Colonic mucosa (tissue), 4 donors: Measurements from ENCODE around the gene KISS1R. TPM values are rescaled to one million over a fixed set of nuclear protein-coding genes. Genes with fewer than 3 reads are reported as not detected.

ENCODE experiments used
- DNase-seq: peaks from one replicate; pipeline ENCODE4 v3.0.0-alpha.2; 2020
- H3K27ac ChIP-seq: fragments of 200-600 bp; one replicate; pipeline ENCODE4 v1.8.0; 2021
- H3K27me3 ChIP-seq: fragments of 200-600 bp; one replicate; pipeline ENCODE4 v1.8.0; 2021
- H3K36me3 ChIP-seq: fragments of 200-600 bp; one replicate; pipeline ENCODE4 v1.8.0; 2021
- H3K4me1 ChIP-seq: fragments of 200-600 bp; one replicate; pipeline ENCODE4 v1.8.0; 2021; ENCODE audit warnings: mild to moderate bottlenecking
- H3K4me3 ChIP-seq: fragments of 200-600 bp; one replicate; pipeline ENCODE4 v1.8.0; 2021
- H3K9ac ChIP-seq, 2 donors: one replicate each; pipeline ENCODE4 v1.7.0; 2013; ENCODE audit warnings: control low read depth in 2 of 2, low read depth in 2 of 2, low read length in 2 of 2
- H3K9me3 ChIP-seq: fragments of 200-600 bp; one replicate; pipeline ENCODE4 v1.8.0; 2021
- intact Hi-C: fragments of 100-400 bp; cut with DNase I; formaldehyde crosslinking; loops from one replicate; pipeline ENCODE4 v1.14.1; 2022
- total RNA-seq, 2 donors: library from RNA; stranded (reverse); fragmentation: NEBNext Ultra II Directional in 1 of 2; extraction: Animal tissue kit (Norgen Biotek cat#: 25700) in 1 of 2; gene quantifications; one replicate each; pipeline ENCODE4 v1.2.1, GENCODE V29; 2021
- TF ChIP-seq, protein P1 (sequence below): fragments of 200-600 bp; IDR thresholded peaks from one replicate; pipeline ENCODE4 v1.8.0; 2022; ENCODE audit warnings: antibody characterized with exemption, mild to moderate bottlenecking
- donor health status: healthy.
- donor health status: DM: no; HTN: no; CAD: no.
- donor health status: DM: no; HTN: no; CAD: no.

KISS1R gene
- total RNA-seq, 2 donors from 2014 or later, result 0.21 TPM; not detected in 1

DNA sequence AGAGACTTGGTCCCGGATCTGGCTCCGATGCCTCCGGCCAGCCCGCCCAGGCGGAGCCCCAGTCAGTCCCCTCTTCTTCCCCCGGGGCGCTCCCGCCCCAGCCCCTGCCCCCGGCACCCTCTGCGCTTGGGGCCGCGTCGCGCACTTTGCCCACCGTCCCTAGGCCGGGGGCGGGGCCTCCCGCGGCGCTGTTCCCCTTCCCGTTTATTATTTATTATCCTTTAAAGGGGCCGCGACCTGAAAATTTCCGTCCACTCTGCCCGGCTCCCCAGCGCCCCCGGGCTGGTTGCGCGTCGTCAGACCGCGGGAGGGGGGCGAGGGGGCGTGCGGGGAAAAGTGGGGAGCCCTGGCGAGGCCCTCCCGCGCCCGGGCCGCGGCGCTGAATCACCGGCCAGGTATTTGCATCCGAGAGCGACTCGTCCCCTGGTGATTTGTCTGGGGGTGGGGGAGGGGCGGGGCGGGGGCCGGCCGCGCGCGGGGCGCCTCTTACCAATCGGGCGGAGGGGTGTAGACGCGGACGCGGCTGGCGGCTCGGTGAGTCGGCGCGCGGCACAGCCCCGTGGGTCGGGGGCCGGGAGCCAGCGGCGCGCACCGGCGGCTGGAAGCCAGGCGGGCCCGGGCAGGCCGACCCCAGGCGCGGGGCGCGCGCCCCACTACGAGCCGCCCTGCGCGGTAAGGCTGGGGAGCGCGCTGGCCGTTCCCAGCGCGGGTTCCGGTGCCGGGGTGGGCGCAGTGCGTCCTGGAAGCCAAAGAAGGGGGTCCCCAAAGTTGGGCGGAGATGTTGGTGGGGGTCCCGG lies 8.6 kb downstream of the KISS1R start, which contains the start of gene ARID3A:
Gene ARID3A, plus strand, starts transcription at position 510 of the 797 bp plus-strand sequence. CDS start 3,494 bp downstream, outside the sequence.
- Histone ChIP-seq H3K27ac (peak within 1 kb of the TSS; percentile 78), H3K27me3 (peaks cover under 1% of the 10 kb centered on the region), H3K9ac (peak within 1 kb of the TSS; percentile 88 to 94), H3K4me1 (no peaks in the 10 kb centered on the region), H3K9me3 (no peaks in the 10 kb centered on the region), H3K4me3 (peak within 1 kb of the TSS; percentile 91), H3K36me3 (no peaks in the 10 kb centered on the region)
- TF ChIP-seq, protein P1, sequence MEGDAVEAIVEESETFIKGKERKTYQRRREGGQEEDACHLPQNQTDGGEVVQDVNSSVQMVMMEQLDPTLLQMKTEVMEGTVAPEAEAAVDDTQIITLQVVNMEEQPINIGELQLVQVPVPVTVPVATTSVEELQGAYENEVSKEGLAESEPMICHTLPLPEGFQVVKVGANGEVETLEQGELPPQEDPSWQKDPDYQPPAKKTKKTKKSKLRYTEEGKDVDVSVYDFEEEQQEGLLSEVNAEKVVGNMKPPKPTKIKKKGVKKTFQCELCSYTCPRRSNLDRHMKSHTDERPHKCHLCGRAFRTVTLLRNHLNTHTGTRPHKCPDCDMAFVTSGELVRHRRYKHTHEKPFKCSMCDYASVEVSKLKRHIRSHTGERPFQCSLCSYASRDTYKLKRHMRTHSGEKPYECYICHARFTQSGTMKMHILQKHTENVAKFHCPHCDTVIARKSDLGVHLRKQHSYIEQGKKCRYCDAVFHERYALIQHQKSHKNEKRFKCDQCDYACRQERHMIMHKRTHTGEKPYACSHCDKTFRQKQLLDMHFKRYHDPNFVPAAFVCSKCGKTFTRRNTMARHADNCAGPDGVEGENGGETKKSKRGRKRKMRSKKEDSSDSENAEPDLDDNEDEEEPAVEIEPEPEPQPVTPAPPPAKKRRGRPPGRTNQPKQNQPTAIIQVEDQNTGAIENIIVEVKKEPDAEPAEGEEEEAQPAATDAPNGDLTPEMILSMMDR, result no peak
- intact Hi-C loops, result no loop called here
- peak; percentile 73 for DNase-seq

DNA sequence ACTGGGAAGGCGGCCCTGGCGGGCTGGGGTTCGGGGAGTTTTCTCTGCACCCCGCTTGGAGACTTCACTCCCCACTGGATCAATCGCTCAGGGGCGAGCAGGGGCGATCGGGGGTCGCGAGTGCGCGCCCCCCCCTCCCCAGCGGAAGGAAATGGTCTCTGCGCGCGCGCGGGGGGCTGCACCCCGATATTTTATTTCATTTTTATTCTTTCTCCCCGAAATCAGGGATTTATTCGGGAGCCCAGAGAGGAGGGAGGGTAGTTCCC lies 9.1 kb downstream of the KISS1R start:
- TF ChIP-seq, protein P1, result no peak
- DNase-seq, result no peak
- H3K27ac ChIP-seq, result peak overlapping the region; percentile 78
- H3K4me3 ChIP-seq, result peak overlapping the region; percentile 91
- H3K4me1 ChIP-seq, result no peaks in the 10 kb centered on the region
- intact Hi-C loops, result no loop called here
- H3K36me3 ChIP-seq, result no peaks in the 10 kb centered on the region
- H3K9ac ChIP-seq, result peak overlapping the region; percentile 88 to 94
- H3K27me3 ChIP-seq, result no peaks in the 10 kb centered on the region
- H3K9me3 ChIP-seq, result no peaks in the 10 kb centered on the region

DNA sequence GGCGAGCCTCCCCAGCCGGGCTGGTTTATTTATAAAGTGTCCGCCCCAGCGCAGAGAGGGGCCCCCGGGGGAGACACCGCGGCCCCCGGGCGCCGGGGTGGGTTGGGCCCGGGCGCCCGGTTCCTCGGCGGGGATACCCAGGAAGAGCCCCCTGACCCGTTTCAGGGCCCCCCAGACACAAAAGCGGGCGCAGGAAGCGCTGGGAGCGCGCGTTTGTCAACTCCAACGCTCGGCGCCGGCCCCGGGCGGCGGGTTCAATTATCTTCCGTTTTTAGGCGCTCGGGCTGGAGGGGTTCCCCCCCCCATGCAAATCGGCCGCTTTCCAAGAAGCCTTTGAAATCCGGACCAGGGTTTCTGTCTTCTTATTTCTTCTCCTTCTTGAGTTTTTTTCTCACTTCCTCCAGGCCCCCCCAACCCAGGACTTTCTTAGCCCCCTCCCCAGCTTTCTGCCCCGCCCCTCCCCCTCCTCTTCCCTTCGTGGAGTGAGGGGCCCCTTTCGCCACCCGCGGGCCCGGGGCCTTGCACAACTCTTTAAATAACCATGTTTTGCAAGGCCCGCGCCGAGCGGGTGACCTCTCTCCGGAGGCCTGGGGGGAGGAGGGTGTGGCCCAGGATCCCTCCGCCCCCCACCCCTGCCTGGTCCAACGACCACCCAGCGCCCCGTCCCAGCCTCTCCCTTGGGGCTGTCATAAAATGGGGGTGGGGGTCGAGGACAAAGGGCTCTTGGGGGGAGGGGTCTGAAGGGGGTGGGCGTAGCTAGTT lies 9.6 kb downstream of the KISS1R start:
- no peaks in the 10 kb centered on the region for H3K9me3 ChIP-seq
- peak overlapping the region; percentile 91 for H3K4me3 ChIP-seq
- no peaks in the 10 kb centered on the region for H3K4me1 ChIP-seq
- DNase-seq, result peak; percentile 70
- TF ChIP-seq, protein P1, result no peak
- peak overlapping the region; percentile 78 for H3K27ac ChIP-seq
- H3K9ac ChIP-seq, result peak overlapping the region; percentile 88 to 94
- intact Hi-C loops, result no loop called here
- no peaks in the 10 kb centered on the region for H3K36me3 ChIP-seq
- no peaks in the 10 kb centered on the region for H3K27me3 ChIP-seq

DNA sequence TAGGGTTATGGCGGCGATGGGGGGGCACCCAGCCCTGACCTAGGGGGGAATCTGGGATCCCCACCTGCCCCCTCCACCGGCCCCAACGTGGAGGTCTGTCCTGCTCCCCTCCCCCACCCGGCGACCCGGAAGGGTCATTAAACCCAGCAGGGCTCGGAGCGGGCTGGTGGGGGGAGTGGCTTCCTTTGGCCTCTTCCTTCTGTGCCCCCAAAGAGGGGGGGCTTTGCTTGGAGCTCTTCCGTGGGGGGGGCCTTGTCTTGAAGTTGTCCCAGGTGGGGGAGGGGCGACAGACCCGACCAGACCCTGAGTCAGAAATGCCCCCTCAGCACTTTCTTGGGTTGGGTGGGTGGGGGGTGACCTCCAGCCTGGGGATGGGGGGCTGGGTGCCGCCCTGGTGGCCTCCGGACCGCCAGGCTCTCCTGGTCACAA lies 10.2 kb downstream of the KISS1R start:
- TF ChIP-seq, protein P1, result no peak
- peak overlapping the region in 1 of 2 donors; percentile 88 for H3K9ac ChIP-seq
- intact Hi-C loops, result no loop called here
- H3K4me1 ChIP-seq, result peaks cover under 1% of the 10 kb centered on the region
- H3K9me3 ChIP-seq, result no peaks in the 10 kb centered on the region
- no peak for DNase-seq
- no peaks in the 10 kb centered on the region for H3K27me3 ChIP-seq
- H3K4me3 ChIP-seq, result peak overlapping the region; percentile 91
- H3K36me3 ChIP-seq, result no peaks in the 10 kb centered on the region
- H3K27ac ChIP-seq, result peak overlapping the region; percentile 78

DNA sequence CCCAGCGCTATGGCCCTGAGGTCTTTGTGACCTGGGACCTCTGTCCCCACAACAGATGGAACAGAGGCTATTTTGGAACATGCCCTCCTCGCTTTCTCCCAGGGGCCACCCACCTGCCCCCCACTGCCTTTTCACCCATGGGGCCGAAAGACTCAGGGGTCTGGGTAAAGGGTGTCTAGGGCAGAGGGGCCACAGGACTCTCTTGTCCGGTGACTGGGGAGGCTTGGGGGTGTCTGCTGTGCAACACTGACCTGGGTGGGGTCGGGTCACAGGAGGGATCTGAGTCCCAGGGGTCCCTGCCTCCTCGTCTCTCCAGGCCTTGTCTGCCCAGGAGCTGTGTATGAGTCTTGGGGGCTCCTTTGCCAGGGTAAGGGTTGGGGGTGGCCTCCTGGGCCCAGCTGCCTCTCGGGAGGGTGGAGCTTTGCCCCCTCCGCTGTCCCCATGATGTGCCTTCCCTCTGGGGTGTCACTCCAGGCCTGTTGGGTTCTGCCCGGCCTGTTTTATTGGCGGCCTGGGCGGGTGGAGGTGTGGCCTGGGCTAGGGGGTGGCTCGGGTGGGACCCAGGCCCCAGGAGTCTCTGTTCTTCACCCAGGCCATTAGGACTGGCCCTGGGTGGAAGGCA lies 10.8 kb downstream of the KISS1R start:
- Histone ChIP-seq H3K9ac (no peak overlapping the region), H3K27me3 (no peaks in the 10 kb centered on the region), H3K9me3 (no peaks in the 10 kb centered on the region), H3K4me3 (peak overlapping the region; percentile 91), H3K27ac (no peak overlapping the region), H3K36me3 (no peaks in the 10 kb centered on the region), H3K4me1 (peaks cover 6% of the 10 kb centered on the region)
- DNase-seq, result no peak
- TF ChIP-seq, protein P1, result no peak
- intact Hi-C loops, result no loop called here
